DOHH2 (cell line): ENCODE data around the gene ERC2.

ENCODE experiments used
- CTCF ChIP-seq: fragments of 200-600 bp; sonication (generic); IDR thresholded peaks from one replicate; pipeline ENCODE4 v1.5.1; 2014; ENCODE audit warnings: antibody characterized with exemption, mild to moderate bottlenecking, low read depth, low read length; ENCODE audit not compliant: poor library complexity, severe bottlenecking
- EZH2phosphoT487 ChIP-seq: fragments of 200-600 bp; sonication (generic); IDR thresholded peaks from 2 replicates; pipeline ENCODE4 v1.6.1; 2017; ENCODE audit warnings: borderline replicate concordance, mild to moderate bottlenecking, antibody characterized with exemption, low read length, moderate library complexity, mixed read lengths

- TF ChIP-seq CTCF (no peak), EZH2phosphoT487 (no peak)
These were observed 361.1 kb downstream of the ERC2 start for GRCh38 chr3:56107157-56107556.
